Measurements from ENCODE around the gene FKTN.

DNA sequence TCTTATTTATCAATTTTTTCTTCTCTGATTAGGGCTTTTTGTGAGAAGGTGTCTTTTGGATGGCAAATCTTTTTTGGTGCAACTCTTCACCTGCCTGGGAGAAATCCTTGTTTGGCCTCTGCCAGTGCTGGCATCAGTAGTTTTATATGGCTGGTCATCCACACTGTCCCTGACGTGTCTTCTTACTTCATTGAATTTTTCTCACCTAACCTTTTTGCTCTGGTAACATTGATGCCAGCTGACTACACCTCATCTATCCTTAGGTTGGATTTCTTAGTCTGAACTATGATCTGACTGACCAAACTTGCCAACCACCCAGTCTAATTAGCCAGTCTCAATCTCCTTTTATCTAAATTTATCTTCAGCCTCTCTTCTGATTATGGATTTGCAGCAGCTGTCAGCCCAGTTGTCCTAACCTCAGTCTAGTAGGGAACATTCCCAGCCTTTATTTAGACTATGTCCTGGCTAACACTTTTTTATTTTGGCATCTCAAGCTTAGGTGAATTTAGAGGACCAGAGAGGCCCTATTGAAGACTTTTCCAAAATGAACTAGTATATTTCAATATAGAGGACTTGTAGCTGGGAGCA, 125.9 kb downstream of the FKTN start:
- TF ChIP-seq, protein P1, sequence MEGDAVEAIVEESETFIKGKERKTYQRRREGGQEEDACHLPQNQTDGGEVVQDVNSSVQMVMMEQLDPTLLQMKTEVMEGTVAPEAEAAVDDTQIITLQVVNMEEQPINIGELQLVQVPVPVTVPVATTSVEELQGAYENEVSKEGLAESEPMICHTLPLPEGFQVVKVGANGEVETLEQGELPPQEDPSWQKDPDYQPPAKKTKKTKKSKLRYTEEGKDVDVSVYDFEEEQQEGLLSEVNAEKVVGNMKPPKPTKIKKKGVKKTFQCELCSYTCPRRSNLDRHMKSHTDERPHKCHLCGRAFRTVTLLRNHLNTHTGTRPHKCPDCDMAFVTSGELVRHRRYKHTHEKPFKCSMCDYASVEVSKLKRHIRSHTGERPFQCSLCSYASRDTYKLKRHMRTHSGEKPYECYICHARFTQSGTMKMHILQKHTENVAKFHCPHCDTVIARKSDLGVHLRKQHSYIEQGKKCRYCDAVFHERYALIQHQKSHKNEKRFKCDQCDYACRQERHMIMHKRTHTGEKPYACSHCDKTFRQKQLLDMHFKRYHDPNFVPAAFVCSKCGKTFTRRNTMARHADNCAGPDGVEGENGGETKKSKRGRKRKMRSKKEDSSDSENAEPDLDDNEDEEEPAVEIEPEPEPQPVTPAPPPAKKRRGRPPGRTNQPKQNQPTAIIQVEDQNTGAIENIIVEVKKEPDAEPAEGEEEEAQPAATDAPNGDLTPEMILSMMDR (IDR thresholded peaks at IDR 0.05), result no peak
- TF ChIP-seq POLR2A (IDR thresholded peaks at IDR 0.05), result no peak
- no peak for TF ChIP-seq EP300 (IDR thresholded peaks at IDR 0.05)
